RWPE2 (cell line): ENCODE data around the gene LRMDA.
A peak's percentile ranks its signal among the peaks of the same experiment; 100 is the strongest.

Experiments used
- ATAC-seq: fragments of 200-7000 bp; cut with Tn5 transposase; 3 replicates; pipeline ENCODE4 v1.9.1; 2021; ENCODE audit warnings: low read depth
- DNase-seq: peaks from one replicate; pipeline ENCODE4 v3.0.0-alpha.2; 2020; ENCODE audit warnings: low spot score
- H3K27ac ChIP-seq: fragments of 450-650 bp; 2 replicates; pipeline ENCODE4 v1.5.1; 2017; ENCODE audit warnings: mild to moderate bottlenecking; ENCODE audit not compliant: poor library complexity, severe bottlenecking
- H3K27me3 ChIP-seq: fragments of 250-450 bp; sonication (Bioruptor Pico); 2 replicates; pipeline ENCODE4 v1.5.1; 2021; ENCODE audit warnings: mild to moderate bottlenecking, moderate library complexity; ENCODE audit not compliant: insufficient read depth, poor library complexity, severe bottlenecking
- H3K36me3 ChIP-seq: fragments of 250-450 bp; sonication (Bioruptor Pico); 2 replicates; pipeline ENCODE4 v1.5.1; 2020; ENCODE audit warnings: low read depth, mild to moderate bottlenecking, moderate library complexity
- H3K4me1 ChIP-seq: fragments of 250-450 bp; sonication (Bioruptor Pico); 2 replicates; pipeline ENCODE4 v1.5.1; 2021; ENCODE audit warnings: mild to moderate bottlenecking, moderate library complexity; ENCODE audit not compliant: insufficient read depth, poor library complexity, severe bottlenecking
- H3K4me3 ChIP-seq: fragments of 250-450 bp; sonication (Bioruptor Pico); 2 replicates; pipeline ENCODE4 v1.5.1; 2021; ENCODE audit warnings: mild to moderate bottlenecking, moderate library complexity; ENCODE audit not compliant: severe bottlenecking
- H3K9me3 ChIP-seq: fragments of 250-450 bp; sonication (Bioruptor Pico); 2 replicates; pipeline ENCODE4 v1.5.1; 2021; ENCODE audit warnings: mild to moderate bottlenecking, moderate library complexity; ENCODE audit not compliant: severe bottlenecking
- CTCF ChIP-seq: fragments of 450-650 bp; IDR thresholded peaks from one replicate; pipeline ENCODE4 v1.5.1; 2017; ENCODE audit warnings: mild to moderate bottlenecking, moderate library complexity; ENCODE audit not compliant: poor library complexity, severe bottlenecking

The LRMDA gene

GRCh38 chr10:76282061-76283025 lies 850.9 kb downstream of the LRMDA start:
- Histone ChIP-seq H3K4me3 (no peak overlapping the region), H3K27me3 (no peaks in the 10 kb centered on the region), H3K9me3 (no peaks in the 10 kb centered on the region), H3K27ac (no peak overlapping the region), H3K36me3 (no peaks in the 10 kb centered on the region), H3K4me1 (peaks cover 8% of the 10 kb centered on the region)
- DNase-seq (no peak), ATAC-seq (no peak)
- TF ChIP-seq CTCF = no peak

GRCh38 chr10:76284351-76284750 lies 852.9 kb downstream of the LRMDA start:
- Histone ChIP-seq H3K27me3 (no peaks in the 10 kb centered on the region), H3K36me3 (no peaks in the 10 kb centered on the region), H3K4me3 (no peak overlapping the region), H3K9me3 (no peaks in the 10 kb centered on the region), H3K4me1 (peaks cover 8% of the 10 kb centered on the region), H3K27ac (peak overlapping the region; percentile 54)
- DNase-seq (no peak), ATAC-seq (no peak)
- no peak for TF ChIP-seq CTCF

GRCh38 chr10:76285012-76285411 lies 853.6 kb downstream of the LRMDA start:
- Histone ChIP-seq H3K4me1 (peaks cover 8% of the 10 kb centered on the region), H3K27ac (peak overlapping the region; percentile 54), H3K4me3 (no peak overlapping the region), H3K27me3 (no peaks in the 10 kb centered on the region), H3K9me3 (no peaks in the 10 kb centered on the region), H3K36me3 (no peaks in the 10 kb centered on the region)
- DNase-seq (no peak), ATAC-seq (peak; percentile 87)
- TF ChIP-seq CTCF = no peak

- no peak for DNase-seq
- peaks cover 8% of the 10 kb centered on the region for H3K4me1 ChIP-seq
- ATAC-seq = no peak
Observed at GRCh38 chr10:76285515-76285914, 854.1 kb downstream of the LRMDA start.

More at GRCh38 chr10:76285515-76285914, 854.1 kb downstream of the LRMDA start:
- no peaks in the 10 kb centered on the region for H3K36me3 ChIP-seq
- H3K4me3 ChIP-seq = no peak overlapping the region
- H3K27ac ChIP-seq = peak overlapping the region; percentile 54
- H3K27me3 ChIP-seq = no peaks in the 10 kb centered on the region
- TF ChIP-seq CTCF = no peak
- no peaks in the 10 kb centered on the region for H3K9me3 ChIP-seq
